RWPE2 (cell line): Measurements from ENCODE around the gene PADI1.

Source experiments
- ATAC-seq: fragments of 200-7000 bp; cut with Tn5 transposase; 3 replicates; pipeline ENCODE4 v1.9.1; 2021; ENCODE audit warnings: low read depth
- DNase-seq: peaks from one replicate; pipeline ENCODE4 v3.0.0-alpha.2; 2020; ENCODE audit warnings: low spot score
- H3K27ac ChIP-seq: fragments of 450-650 bp; 2 replicates; pipeline ENCODE4 v1.5.1; 2017; ENCODE audit warnings: mild to moderate bottlenecking; ENCODE audit not compliant: poor library complexity, severe bottlenecking
- H3K27me3 ChIP-seq: fragments of 250-450 bp; sonication (Bioruptor Pico); 2 replicates; pipeline ENCODE4 v1.5.1; 2021; ENCODE audit warnings: mild to moderate bottlenecking, moderate library complexity; ENCODE audit not compliant: insufficient read depth, poor library complexity, severe bottlenecking
- H3K36me3 ChIP-seq: fragments of 250-450 bp; sonication (Bioruptor Pico); 2 replicates; pipeline ENCODE4 v1.5.1; 2020; ENCODE audit warnings: low read depth, mild to moderate bottlenecking, moderate library complexity
- H3K4me1 ChIP-seq: fragments of 250-450 bp; sonication (Bioruptor Pico); 2 replicates; pipeline ENCODE4 v1.5.1; 2021; ENCODE audit warnings: mild to moderate bottlenecking, moderate library complexity; ENCODE audit not compliant: insufficient read depth, poor library complexity, severe bottlenecking
- H3K4me3 ChIP-seq: fragments of 250-450 bp; sonication (Bioruptor Pico); 2 replicates; pipeline ENCODE4 v1.5.1; 2021; ENCODE audit warnings: mild to moderate bottlenecking, moderate library complexity; ENCODE audit not compliant: severe bottlenecking
- H3K9me3 ChIP-seq: fragments of 250-450 bp; sonication (Bioruptor Pico); 2 replicates; pipeline ENCODE4 v1.5.1; 2021; ENCODE audit warnings: mild to moderate bottlenecking, moderate library complexity; ENCODE audit not compliant: severe bottlenecking
- CTCF ChIP-seq: fragments of 450-650 bp; IDR thresholded peaks from one replicate; pipeline ENCODE4 v1.5.1; 2017; ENCODE audit warnings: mild to moderate bottlenecking, moderate library complexity; ENCODE audit not compliant: poor library complexity, severe bottlenecking

Gene PADI1

GRCh38 chr1:17163789-17164666 is 40.9 kb upstream of the PADI1 start:
- H3K4me1 ChIP-seq = peaks cover 24% of the 10 kb centered on the region
- H3K27ac ChIP-seq = peak overlapping the region; percentile 64
- no peak for TF ChIP-seq CTCF
- no peak for ATAC-seq
- H3K36me3 ChIP-seq = no peaks in the 10 kb centered on the region
- no peak for DNase-seq
- H3K27me3 ChIP-seq = no peaks in the 10 kb centered on the region
- no peak overlapping the region for H3K4me3 ChIP-seq
- H3K9me3 ChIP-seq = no peaks in the 10 kb centered on the region

- no peak for ATAC-seq
- Histone ChIP-seq H3K4me3 (no peak overlapping the region), H3K36me3 (no peaks in the 10 kb centered on the region)
Measured at GRCh38 chr1:17165823-17166222, 39.1 kb upstream of the PADI1 start.

GRCh38 chr1:17167041-17167785 is 37.7 kb upstream of the PADI1 start:
- Histone ChIP-seq H3K27ac (peak overlapping the region; percentile 93), H3K9me3 (no peaks in the 10 kb centered on the region), H3K4me1 (peaks cover 31% of the 10 kb centered on the region), H3K27me3 (no peaks in the 10 kb centered on the region), H3K4me3 (no peak overlapping the region), H3K36me3 (no peaks in the 10 kb centered on the region)
- no peak for TF ChIP-seq CTCF
- DNase-seq (no peak), ATAC-seq (no peak)

More at GRCh38 chr1:17165823-17166222, 39.1 kb upstream of the PADI1 start:
- no peak for DNase-seq
- Histone ChIP-seq H3K27me3 (no peaks in the 10 kb centered on the region), H3K27ac (no peak overlapping the region), H3K9me3 (no peaks in the 10 kb centered on the region), H3K4me1 (peaks cover 31% of the 10 kb centered on the region)
- TF ChIP-seq CTCF = no peak

- H3K4me1 ChIP-seq = peaks cover 29% of the 10 kb centered on the region
- no peak overlapping the region for H3K4me3 ChIP-seq
- DNase-seq = no peak
- no peaks in the 10 kb centered on the region for H3K36me3 ChIP-seq
- H3K9me3 ChIP-seq = no peaks in the 10 kb centered on the region
- no peak for TF ChIP-seq CTCF
- no peaks in the 10 kb centered on the region for H3K27me3 ChIP-seq
- peak overlapping the region; percentile 93 for H3K27ac ChIP-seq
- no peak for ATAC-seq
Measured at GRCh38 chr1:17167786-17168090, 37.2 kb upstream of the PADI1 start.
